IPS-18c (cell line): Measurements from ENCODE around the gene FARSA.
"Not testable (repeated sequence)": the region's sequence is repeated elsewhere in the genome, so short reads cannot be mapped to it uniquely, and the experiment has no call there.

Experiments used
- H3K4me3 ChIP-seq: 2 replicates; pipeline ENCODE4 v1.7.0; 2013; ENCODE audit warnings: low read depth, mild to moderate bottlenecking, low read length, moderate library complexity; ENCODE audit not compliant: insufficient read depth
- H3K9me3 ChIP-seq: one replicate; pipeline ENCODE4 v1.6.1; 2013; ENCODE audit warnings: mild to moderate bottlenecking, low read length, moderate library complexity; ENCODE audit not compliant: control insufficient read depth, insufficient read depth

The FARSA gene

DNA sequence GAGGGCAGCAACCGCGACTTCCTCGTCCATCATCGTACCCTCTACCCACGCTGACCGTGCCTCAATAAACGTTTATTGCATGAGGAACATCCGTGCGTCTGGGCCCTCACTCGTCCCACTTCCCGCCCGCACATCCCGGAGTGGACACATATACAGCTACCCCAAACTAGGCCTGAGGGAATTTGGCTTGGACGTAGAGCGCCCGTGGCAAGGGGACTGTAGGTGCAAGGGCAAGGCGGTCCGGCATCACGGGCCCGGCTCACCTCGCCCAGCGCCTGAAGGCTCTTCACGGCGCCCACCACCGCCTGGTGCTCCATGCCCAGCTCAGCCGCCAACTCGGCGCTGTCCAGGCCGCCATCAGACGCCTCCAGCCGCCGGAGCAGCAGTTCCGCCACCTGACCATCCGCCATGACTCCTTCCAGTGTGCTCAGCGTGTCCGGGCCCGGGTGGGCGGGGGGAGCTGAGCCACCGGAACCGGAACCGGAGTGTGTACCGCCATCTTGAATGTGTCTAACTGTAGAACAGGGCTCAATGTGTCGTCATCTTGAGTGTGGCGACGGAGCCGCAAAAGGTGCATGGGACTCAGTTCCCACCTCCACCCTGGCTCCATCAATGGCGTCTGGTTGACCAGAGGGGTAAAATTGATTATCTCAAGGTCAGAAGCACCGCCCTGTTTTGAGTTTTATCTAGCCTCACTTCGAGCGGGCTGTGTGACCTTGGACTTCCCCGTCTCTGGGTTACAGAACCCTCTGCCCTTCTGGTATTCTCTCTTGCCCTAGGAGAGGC lies at the start of gene FARSA:
Gene FARSA (minus strand): TSS at position 425 of the 786 bp plus-strand sequence. CDS start 15 bp downstream, at position 410.
- no peaks in the 10 kb centered on the region for H3K9me3 ChIP-seq
- H3K4me3 ChIP-seq: peak within 1 kb of the TSS; percentile 100

DNA sequence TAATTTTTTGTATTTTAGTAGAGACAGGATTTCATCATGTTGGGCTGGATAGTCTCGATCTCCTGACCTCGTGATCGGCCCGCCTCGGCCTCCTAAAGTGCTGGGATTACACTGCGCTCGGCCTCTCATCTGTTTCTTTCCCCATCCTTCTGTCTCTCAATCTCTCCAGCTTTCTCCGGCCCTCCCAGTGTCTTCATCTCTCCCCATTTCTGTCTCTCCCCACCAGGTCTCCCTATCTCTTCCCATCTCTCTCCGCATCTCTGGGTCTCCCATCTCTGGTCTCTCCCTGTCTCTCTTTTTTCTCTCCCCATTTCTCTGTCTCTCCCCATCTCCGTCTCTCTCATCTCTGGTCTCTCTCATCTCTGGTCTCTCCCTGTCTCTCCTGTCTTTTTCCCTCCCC lies 49.6 kb upstream of the FARSA start:
- peak overlapping the region; percentile 46; the same call in 1 of the 2 replicates for H3K4me3 ChIP-seq
- no peaks in the 10 kb centered on the region for H3K9me3 ChIP-seq

DNA sequence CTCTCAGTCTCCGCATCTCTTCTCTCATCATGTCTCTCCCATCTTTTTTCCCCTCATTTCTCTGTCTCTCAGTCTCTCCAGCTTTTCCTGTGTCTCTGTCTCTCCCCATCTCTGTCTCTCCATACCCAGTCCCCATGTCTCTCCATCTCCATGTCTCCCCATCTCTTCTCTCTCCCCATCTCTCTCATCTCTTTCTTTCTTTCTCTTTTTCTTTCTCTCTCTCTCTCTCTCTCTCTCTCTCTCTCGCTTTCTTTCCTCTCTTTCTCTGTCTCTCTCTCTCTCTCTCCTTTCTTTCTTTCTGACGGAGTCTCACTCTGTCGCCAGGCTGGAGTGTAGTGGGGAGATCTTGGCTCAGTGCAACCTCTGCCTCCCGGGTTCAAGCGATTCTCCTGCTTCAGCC lies 49.1 kb upstream of the FARSA start:
- H3K4me3 ChIP-seq: no peak overlapping the region

DNA sequence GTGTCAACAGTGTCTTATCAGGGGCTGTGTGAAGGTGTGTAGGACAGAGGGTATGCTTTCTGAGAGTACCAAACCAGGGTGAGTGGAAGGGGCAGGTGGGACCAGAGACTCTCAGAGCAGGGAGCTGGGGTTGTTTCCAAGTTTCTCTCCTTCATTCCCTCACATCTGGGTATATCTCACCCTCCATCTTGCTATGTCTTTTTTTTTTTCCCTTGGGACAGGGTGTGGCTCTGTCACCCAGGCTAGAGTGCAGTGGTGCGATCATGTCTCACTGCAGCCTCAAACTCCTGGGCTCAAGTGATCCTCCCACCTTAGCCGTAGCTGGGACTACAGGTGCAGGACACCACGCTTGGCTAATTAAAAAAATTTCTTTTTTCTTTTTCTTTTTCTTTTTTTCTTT lies 46.5 kb upstream of the FARSA start:
- H3K9me3 ChIP-seq: no peaks in the 10 kb centered on the region
- no peak overlapping the region for H3K4me3 ChIP-seq

More for the DNA sequence above, 49.1 kb upstream of the FARSA start:
- no peaks in the 10 kb centered on the region for H3K9me3 ChIP-seq

DNA sequence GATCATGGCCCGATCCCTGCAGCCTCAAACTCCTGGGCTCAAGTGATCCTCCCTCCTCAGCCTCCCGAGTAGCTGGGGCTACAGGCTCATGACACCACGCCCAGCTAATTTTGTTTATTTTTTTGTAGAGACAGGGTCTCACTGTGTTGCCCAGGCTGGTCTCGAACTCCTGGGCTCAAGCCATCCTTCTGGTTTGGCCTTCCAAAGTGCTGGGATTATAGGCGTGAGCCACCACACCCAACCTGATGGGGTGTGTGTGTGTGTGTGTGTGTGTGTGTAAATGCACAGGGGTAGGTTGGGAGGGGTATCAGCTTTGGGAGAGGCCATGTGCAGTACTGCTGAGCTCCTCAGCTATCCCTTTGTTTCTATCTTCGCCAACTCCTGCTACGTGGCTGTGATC lies 42.6 kb upstream of the FARSA start:
- H3K4me3 ChIP-seq: not testable (repeated sequence)

DNA sequence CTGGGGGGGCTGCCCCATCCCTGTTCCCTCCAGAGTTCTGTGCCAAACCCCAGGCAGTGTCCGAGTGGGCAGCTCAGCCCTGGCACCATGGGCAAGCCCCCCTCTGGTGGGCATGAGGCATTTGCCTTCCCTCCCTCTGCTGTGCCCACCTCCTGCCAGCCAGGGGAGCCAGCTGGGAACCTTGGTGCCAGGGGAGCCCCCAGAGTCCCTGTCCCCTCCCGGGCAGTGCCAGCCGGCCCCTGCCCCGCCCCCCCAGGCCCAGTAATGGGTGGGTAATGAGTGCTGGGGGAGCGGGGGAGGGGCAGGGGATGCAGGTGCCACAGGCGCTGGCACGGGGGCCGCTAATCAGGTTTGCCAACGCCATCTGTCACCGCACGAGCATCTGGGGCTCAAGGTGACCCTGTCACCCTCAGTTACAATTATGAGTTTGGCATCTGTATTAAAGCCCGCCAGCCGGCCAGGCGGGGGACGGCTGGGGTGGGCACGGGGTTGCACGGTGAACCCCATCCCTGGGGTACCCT lies 41.8 kb upstream of the FARSA start:
- Histone ChIP-seq H3K9me3 (no peaks in the 10 kb centered on the region), H3K4me3 (no peak overlapping the region)

More for the DNA sequence above, 42.6 kb upstream of the FARSA start:
- not testable (repeated sequence) for H3K9me3 ChIP-seq

DNA sequence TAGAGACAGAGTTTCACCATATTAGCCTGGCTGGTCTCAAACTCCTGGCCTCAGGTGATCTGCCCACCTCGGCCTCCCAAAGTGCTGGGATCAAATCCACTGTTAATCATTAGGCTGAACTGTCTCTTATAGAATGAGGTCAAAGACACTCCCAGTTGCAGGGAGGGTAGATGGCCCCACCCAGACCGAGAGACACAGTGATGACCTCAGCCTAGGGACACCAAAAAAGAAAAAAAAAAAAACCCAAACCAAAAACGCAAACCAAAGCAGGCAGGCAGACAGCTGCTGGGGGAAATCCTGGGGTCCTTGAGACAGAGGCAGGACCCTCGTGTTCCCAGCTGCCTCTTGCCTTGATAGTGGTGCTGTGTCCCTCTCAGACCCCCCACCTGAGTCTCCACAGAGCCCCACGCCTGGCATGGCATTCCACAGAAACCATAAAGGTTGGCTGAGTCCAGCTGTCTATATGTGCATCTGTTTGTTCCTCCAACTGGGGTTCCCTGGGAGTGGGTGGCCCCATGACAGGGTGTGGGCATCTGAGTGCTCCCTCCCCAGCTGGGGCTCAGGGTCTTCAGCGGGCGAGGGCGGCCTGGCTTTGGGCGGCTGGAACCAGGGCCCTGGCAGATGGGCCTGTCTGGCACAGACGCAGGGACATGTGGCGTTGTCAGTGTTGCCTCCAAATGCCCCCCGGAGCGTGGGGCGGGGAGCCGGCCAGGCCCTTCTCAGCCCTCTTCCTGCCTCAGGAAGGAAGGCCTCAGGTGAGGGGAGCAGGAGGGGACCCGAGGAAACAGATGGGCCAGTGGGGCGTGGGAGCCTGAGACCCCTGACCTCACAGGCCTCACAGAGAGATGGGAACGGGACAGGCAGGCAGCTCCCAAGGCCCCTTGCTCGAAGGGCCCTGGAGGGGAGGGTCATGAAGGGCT lies 41.0 kb upstream of the FARSA start:
- H3K9me3 ChIP-seq: no peaks in the 10 kb centered on the region
- H3K4me3 ChIP-seq: no peak overlapping the region

DNA sequence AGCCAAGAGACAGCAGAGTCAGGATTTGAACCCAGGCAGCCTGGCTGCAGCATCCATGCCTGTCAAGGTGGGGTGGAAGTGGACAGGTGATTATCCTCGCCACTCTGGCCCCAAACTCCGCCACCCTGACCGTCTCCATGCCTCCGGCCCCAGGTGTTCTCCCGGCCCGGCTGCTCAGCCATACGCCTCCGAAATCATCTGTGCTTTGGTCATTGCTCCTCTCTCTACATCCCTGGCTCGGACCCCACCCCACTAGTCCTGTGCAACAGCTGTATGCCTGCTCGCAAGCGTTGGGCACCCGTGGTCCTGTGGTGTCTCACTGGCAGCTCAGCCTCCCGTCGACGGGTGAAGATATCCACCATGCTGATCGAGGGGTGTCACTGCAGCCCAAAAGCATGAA lies 39.7 kb upstream of the FARSA start:
- Histone ChIP-seq H3K4me3 (no peak overlapping the region), H3K9me3 (no peaks in the 10 kb centered on the region)

DNA sequence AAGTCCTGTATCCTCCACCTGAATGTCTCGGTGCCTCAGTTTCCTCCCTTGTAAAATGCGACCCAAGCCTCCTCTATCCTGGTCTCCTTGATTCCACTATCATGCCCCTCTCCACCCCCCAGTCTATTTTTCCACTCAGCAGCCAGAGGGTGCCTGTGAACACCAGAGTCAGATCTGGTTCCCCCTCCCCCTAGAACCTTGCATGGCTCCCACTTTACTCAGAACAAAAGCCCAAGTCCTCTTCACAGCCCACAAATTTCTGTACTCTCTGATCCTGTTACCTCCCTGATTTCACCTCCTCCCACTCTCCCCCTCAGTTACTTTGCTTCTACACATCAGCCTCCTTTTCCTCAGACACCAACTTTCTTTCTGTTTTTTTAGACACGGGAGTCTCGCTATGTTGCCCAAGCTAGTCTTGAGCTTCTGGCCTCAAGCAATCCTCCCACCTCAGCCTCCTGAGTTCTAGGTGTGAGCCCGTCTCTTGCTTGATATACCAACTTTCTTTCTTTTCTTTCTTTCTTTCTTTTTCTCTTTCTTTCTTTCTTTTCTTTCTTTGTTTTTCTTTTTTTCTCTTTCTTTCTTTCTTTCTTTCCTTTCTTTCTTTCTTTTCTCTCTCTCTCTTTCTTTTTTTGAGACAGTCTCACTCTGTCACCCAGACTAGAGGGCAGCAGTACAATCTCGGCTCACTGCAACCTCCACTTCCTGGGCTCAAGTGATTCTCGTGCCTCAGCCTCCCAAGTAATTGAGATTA lies 36.7 kb upstream of the FARSA start:
- Histone ChIP-seq H3K4me3 (no peak overlapping the region), H3K9me3 (peaks cover 2% of the 10 kb centered on the region)

DNA sequence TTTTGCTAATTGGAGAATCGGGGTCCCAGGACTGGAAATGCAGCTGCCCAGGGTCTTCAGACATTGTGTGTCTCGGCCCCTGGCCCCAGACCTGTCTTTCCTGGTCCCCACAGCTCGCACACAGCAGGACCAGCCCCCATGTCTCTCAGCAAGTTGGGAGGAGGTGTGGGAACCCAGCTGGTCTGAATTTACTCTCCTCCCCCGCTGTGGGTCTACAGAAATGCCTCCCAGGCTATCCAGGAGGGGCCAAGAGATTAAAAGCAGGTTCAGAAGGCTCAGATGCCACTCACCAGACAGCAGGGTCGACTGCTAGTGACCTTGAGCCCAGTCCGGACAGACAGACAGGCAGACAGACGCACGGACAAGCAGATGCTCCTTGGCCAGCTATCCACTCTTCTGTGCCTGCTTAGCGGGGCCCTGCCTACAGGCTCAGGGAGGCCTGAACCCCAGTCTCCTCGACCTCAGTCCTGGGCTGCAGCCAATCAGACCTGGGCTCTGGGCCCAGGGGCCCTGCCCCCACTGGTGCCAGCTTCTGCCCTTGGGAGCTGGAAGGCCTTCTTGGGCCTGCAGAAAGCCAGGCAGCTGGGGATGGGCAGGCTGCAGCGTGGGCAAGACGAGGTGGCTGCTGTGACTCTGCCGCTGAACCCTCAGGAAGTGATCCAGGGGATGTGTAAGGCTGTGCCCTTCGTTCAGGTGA lies 35.9 kb upstream of the FARSA start, which contains the start of gene DAND5:
Gene DAND5 (plus strand): TSS at position 285 of the 697 bp plus-strand sequence. CDS start 85 bp downstream, at position 370.
- H3K4me3 ChIP-seq: no peak within 1 kb of the TSS
- H3K9me3 ChIP-seq: peaks cover 2% of the 10 kb centered on the region

DNA sequence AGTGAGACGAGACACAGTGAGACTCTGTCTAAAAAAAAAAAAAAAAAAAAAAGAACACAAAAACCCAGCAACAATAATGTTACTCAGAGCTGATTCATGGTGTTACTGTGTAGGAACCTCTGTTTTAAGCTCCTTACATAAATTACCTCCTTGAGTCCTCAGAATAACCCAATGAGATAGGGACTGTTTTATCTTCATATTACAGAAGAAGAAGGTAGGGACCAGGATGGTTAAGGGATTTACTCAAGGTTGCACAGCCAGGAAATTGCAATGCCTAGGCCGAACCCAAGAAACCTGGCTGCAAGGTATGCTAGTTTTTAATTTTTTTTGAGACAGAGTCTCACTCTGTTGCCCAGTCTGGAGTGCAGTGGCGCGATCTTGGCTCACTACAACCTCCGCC lies 34.4 kb upstream of the FARSA start:
- Histone ChIP-seq H3K9me3 (peaks cover 2% of the 10 kb centered on the region), H3K4me3 (no peak overlapping the region)

DNA sequence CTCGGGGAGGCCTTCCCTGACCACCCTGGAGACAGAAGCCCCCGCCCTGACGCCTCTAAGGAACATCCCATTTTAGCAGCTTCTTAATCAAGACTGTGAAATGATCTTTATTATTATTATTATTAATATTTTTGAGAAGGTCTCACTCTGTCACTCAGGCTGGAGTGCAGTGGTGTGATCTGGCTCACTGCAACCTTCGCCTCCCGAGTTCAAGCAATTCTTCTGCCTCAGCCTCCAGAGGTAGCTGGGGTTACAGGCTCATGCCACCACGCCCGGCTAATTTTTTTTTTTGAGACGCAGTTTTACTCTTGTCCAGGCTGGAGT lies 32.3 kb upstream of the FARSA start:
- Histone ChIP-seq H3K9me3 (peaks cover 6% of the 10 kb centered on the region), H3K4me3 (no peak overlapping the region)

DNA sequence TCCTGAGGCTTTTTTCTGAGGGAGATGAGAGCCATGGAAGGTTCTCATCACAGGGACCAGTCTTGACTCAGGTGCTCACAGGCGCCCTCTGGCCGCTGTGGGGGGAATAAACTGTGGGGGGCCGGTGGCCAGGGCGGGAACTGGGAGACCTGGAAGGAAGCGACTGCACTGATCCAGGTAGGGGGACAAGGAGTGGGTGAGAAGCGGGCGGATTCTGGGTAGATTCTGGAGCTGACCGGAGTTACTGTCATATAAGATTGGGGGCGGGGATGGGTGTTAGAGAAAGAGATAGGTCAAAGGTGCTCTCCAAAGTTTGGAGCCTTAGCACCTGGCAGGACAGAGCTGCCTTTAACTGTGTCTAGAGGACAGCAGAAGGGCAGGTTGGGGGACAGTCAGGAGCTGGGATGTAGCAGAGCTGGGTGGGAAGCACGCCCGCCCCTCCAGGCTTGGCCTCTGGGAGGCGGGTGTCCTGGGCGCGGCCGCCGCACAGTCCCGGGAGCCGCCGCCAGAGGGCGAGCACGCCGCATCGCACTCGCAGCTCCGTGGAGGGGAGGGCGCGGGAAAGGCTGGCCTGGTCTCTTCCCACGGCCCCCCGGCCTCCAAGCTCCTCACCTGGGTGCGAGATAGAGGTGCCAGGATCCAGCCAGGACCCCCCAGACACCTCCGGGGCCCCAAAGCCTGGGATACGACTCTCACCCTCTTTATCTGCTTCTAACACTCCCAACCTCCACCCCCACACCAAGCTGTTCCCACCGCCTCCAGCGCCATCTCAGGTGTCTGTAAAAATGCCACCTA lies 31.7 kb upstream of the FARSA start:
- Histone ChIP-seq H3K9me3 (peaks cover 6% of the 10 kb centered on the region), H3K4me3 (peak overlapping the region; percentile 29; the same call in 1 of the 2 replicates)

DNA sequence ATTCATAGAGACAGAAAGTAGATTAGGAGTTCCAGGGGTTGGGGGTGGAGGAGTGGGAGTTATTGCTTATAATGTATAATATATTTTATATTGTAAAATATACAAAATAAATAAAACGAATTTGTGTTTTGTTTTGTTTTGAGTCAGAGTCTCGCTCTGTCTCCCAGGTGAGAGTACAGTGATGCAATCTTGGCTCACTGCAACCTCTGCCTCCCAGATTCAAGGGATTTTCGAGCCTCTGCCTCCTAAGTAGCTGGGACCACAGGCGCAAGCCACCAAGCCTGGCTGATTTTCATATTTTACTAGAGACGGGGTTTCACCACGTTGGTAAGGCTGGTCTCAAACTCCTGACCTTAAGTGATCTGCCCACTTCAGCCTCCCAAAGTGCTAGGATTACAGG lies 26.0 kb upstream of the FARSA start:
- peaks cover 6% of the 10 kb centered on the region for H3K9me3 ChIP-seq
- no peak overlapping the region for H3K4me3 ChIP-seq

DNA sequence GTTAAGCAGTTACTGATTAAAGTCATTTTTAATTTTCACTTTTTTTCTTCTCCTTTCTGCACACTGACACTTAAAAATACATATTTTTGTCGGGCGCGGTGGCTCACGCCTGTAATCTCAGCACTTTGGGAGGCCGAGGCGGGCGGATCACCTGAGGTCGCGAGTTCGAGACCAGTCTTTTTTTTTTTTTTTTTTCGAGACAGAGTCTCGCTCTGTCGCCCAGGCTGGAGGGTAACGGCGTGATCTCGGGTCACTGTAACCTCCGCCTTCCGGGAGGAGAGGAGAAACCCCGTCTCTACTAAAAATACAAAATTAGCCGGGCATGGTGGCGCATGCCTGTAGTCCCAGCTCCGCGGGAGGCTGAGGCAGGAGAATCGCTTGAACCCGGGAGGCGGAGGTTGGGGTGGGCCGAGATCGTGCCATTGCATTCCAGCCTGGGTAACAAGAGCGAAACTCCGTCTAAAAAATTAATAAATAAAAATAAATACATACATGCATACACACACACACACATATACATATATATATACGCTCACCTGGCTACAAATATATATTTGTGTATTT lies 24.0 kb upstream of the FARSA start:
- H3K4me3 ChIP-seq: peak overlapping the region; percentile 98; the same call in 1 of the 2 replicates
- H3K9me3 ChIP-seq: not testable (repeated sequence)
